IMR-90 (cell line): Measurements from ENCODE around the gene SNX1. TPM values are rescaled to one million over a fixed set of nuclear protein-coding genes. Genes with fewer than 3 reads are reported as not detected.

Source experiments
- ATAC-seq: fragments of 200-7000 bp; cut with Tn5 transposase; 2 replicates; pipeline ENCODE4 v1.9.1; 2020; ENCODE audit warnings: low read depth, mild to moderate bottlenecking, moderate library complexity
- BruUV-seq: library from RNA; stranded (reverse); fragments of 400-500 nt; replicated peaks from 2 replicates; lab custom pipeline; 2021; lab: Mats Ljungman, UMichigan
- CTCF ChIA-PET: fragments of 300-600 bp; formaldehyde crosslinking; extraction: SDS; loops from one replicate; lab custom pipeline; 2021; ENCODE audit warnings: antibody characterized with exemption; lab: Yijun Ruan, JAX
- POLR2A ChIA-PET: fragments of 300-600 bp; sonication (Branson Sonifier 250); formaldehyde crosslinking; loops from one replicate; lab custom pipeline; 2022; ENCODE audit warnings: antibody characterized with exemption; ENCODE audit not compliant: unreplicated experiment; lab: Charles Lee
- DNase-seq: peaks from one replicate; pipeline ENCODE4 v3.0.0; 2013
- H2AFZ ChIP-seq: replicated peaks from 2 replicates; pipeline ENCODE3; 2013; ENCODE audit warnings: low read length, mild to moderate bottlenecking; ENCODE audit not compliant: poor library complexity
- H2AK5ac ChIP-seq: 2 replicates; pipeline ENCODE4 v1.6.1; 2013; ENCODE audit warnings: low read depth, low read length, inconsistent platforms
- H2AK9ac ChIP-seq: replicated peaks from 2 replicates; pipeline ENCODE3; 2013; ENCODE audit warnings: mild to moderate bottlenecking, low read depth, low read length, moderate library complexity; ENCODE audit not compliant: poor library complexity
- H2BK120ac ChIP-seq: 2 replicates; pipeline ENCODE4 v1.6.1; 2013; ENCODE audit warnings: low read depth, low read length, inconsistent platforms
- H2BK15ac ChIP-seq: 3 replicates; pipeline ENCODE4 v1.6.1; 2013; ENCODE audit warnings: low read depth, low read length, inconsistent platforms
- H2BK20ac ChIP-seq: 2 replicates; pipeline ENCODE4 v1.6.1; 2013; ENCODE audit warnings: low read depth, mild to moderate bottlenecking, inconsistent platforms, low read length, moderate library complexity
- H2BK5ac ChIP-seq: 2 replicates; pipeline ENCODE4 v1.6.1; 2013; ENCODE audit warnings: mild to moderate bottlenecking, low read depth, low read length, inconsistent platforms; ENCODE audit not compliant: poor library complexity, severe bottlenecking
- H3K14ac ChIP-seq: replicated peaks from 2 replicates; pipeline ENCODE4 v1.6.1; 2013; ENCODE audit warnings: low read depth, low read length, inconsistent platforms
- H3K18ac ChIP-seq: 2 replicates; pipeline ENCODE4 v1.6.1; 2013; ENCODE audit warnings: low read depth, low read length, control low read depth
- H3K23ac ChIP-seq: 2 replicates; pipeline ENCODE4 v1.6.1; 2013; ENCODE audit warnings: low read depth, low read length, inconsistent platforms
- H3K27ac ChIP-seq: 2 replicates; pipeline ENCODE4 v1.5.1; 2013; ENCODE audit warnings: mild to moderate bottlenecking, control low read depth, low read length; ENCODE audit not compliant: insufficient read depth
- H3K27me3 ChIP-seq: 2 replicates; pipeline ENCODE4 v1.6.1; 2013; ENCODE audit warnings: low read length; ENCODE audit not compliant: control insufficient read depth, insufficient read depth
- H3K36me3 ChIP-seq: 2 replicates; pipeline ENCODE4 v1.6.1; 2013; ENCODE audit warnings: low read length, mixed read lengths; ENCODE audit not compliant: control insufficient read depth, insufficient read depth
- H3K4ac ChIP-seq: 2 replicates; pipeline ENCODE4 v1.6.1; 2013; ENCODE audit warnings: low read depth, low read length, inconsistent platforms
- H3K4me1 ChIP-seq: 2 replicates; pipeline ENCODE4 v1.6.1; 2013; ENCODE audit warnings: low read length, mixed read lengths; ENCODE audit not compliant: control insufficient read depth, insufficient read depth
- H3K4me2 ChIP-seq: 2 replicates; pipeline ENCODE4 v1.6.1; 2013; ENCODE audit warnings: low read depth, mild to moderate bottlenecking, control low read depth, low read length, moderate library complexity
- H3K4me3 ChIP-seq: 2 replicates; pipeline ENCODE4 v1.5.1; 2013; ENCODE audit warnings: low read depth, mild to moderate bottlenecking, control low read depth, low read length, moderate library complexity; ENCODE audit not compliant: insufficient read depth
- H3K56ac ChIP-seq: 2 replicates; pipeline ENCODE4 v1.6.1; 2013; ENCODE audit warnings: low read length, inconsistent platforms; ENCODE audit not compliant: insufficient read depth; ENCODE audit errors: extremely low read depth
- H3K79me1 ChIP-seq, 2 experiments: 2 replicates each; pipeline ENCODE4 v1.6.1; 2013; ENCODE audit warnings: low read length in 2 of 2, inconsistent platforms in 1 of 2, low read depth in 1 of 2
- H3K9ac ChIP-seq: 2 replicates; pipeline ENCODE4 v1.6.1; 2013; ENCODE audit warnings: low read depth, low read length, control low read depth
- H3K9me1 ChIP-seq: 2 replicates; pipeline ENCODE4 v1.6.1; 2013; ENCODE audit warnings: low read length, inconsistent platforms; ENCODE audit not compliant: insufficient read depth
- H3K9me3 ChIP-seq: 2 replicates; pipeline ENCODE4 v1.6.1; 2013; ENCODE audit warnings: low read length; ENCODE audit not compliant: control insufficient read depth, insufficient read depth
- H4K20me1 ChIP-seq: 2 replicates; pipeline ENCODE4 v1.6.1; 2013; ENCODE audit warnings: low read length, inconsistent platforms; ENCODE audit not compliant: insufficient read depth
- H4K5ac ChIP-seq: 2 replicates; pipeline ENCODE4 v1.6.1; 2013; ENCODE audit warnings: mild to moderate bottlenecking, low read depth, low read length, control low read depth
- H4K8ac ChIP-seq, 2 experiments: 2 replicates each; pipeline ENCODE4 v1.6.1; 2013; ENCODE audit warnings: low read depth in 2 of 2, low read length in 2 of 2, control low read depth in 1 of 2, inconsistent platforms in 1 of 2
- H4K91ac ChIP-seq: 2 replicates; pipeline ENCODE4 v1.6.1; 2013; ENCODE audit warnings: low read depth, low read length, inconsistent platforms; ENCODE audit not compliant: insufficient read depth
- CTCF ChIP-seq: conservative IDR thresholded peaks from 2 replicates; pipeline ENCODE4 v1.5.1; 2012; ENCODE audit warnings: mild to moderate bottlenecking, low read depth, low read length, improper control_type of control experiment
- ELK1 ChIP-seq: fragments of 150-350 bp; IDR thresholded peaks from 2 replicates; pipeline ENCODE4 v1.6.1; 2016; ENCODE audit warnings: low read depth, mild to moderate bottlenecking, low read length, moderate library complexity, borderline replicate concordance
- FOS ChIP-seq: fragments of 150-350 bp; IDR thresholded peaks from 2 replicates; pipeline ENCODE4 v1.6.1; 2016; ENCODE audit warnings: low read depth, low read length
- MAZ ChIP-seq: IDR thresholded peaks from 2 replicates; pipeline ENCODE4 v1.6.1; 2012; ENCODE audit warnings: low read depth, mild to moderate bottlenecking, low read length, improper control_type of control experiment, moderate library complexity, borderline replicate concordance
- MXI1 ChIP-seq: IDR thresholded peaks from 2 replicates; pipeline ENCODE4 v1.6.1; 2012; ENCODE audit warnings: low read depth, mild to moderate bottlenecking, low read length, moderate library complexity, borderline replicate concordance
- NFE2L2 ChIP-seq: fragments of 150-350 bp; IDR thresholded peaks from 2 replicates; pipeline ENCODE4 v1.6.1; 2016; ENCODE audit warnings: low read depth, mild to moderate bottlenecking, low read length
- POLR2A ChIP-seq: IDR thresholded peaks from 2 replicates; pipeline ENCODE4 v1.6.1; 2012; ENCODE audit warnings: mild to moderate bottlenecking, low read depth, low read length
- RAD21 ChIP-seq: IDR thresholded peaks from 2 replicates; pipeline ENCODE4 v1.6.1; 2012; ENCODE audit warnings: low read length, improper control_type of control experiment
- RCOR1 ChIP-seq: IDR thresholded peaks from 2 replicates; pipeline ENCODE4 v1.6.1; 2012; ENCODE audit warnings: mild to moderate bottlenecking, low read length, improper control_type of control experiment; ENCODE audit not compliant: insufficient replicate concordance
- RFX5 ChIP-seq: IDR thresholded peaks from 2 replicates; pipeline ENCODE4 v1.8.0; 2012; ENCODE audit warnings: low read depth, mild to moderate bottlenecking, low read length, moderate library complexity
- SMC3 ChIP-seq: fragments of 150-350 bp; IDR thresholded peaks from 2 replicates; pipeline ENCODE4 v1.6.1; 2016; ENCODE audit warnings: low read depth, mild to moderate bottlenecking, antibody characterized with exemption, low read length, moderate library complexity
- WGBS, 2 experiments: methylation state at CpG; one replicate each; pipeline versions ENCODE4 v1.1.5 to v1.1.7; 2013; ENCODE audit warnings: missing lambda C conversion rate in 2 of 2; ENCODE audit not compliant: insufficient read length in 1 of 2; ENCODE audit errors: extremely low coverage in 2 of 2; 5-methylcytosine and 5-hydroxymethylcytosine counted together
- dilution Hi-C: fragments of 300-500 bp; cut with HindIII; formaldehyde crosslinking; loops from one replicate; pipeline ENCODE4 v1.14.3; 2018; ENCODE audit warnings: low sequenced_read_pairs; ENCODE audit not compliant: unreplicated experiment
- in situ Hi-C: fragments of 300-500 bp; cut with MboI; formaldehyde crosslinking; loops from 3 replicates; pipeline ENCODE4 v1.14.3; 2019; ENCODE audit warnings: low sequenced_read_pairs, inconsistent platforms, mixed read lengths
- intact Hi-C: fragments of 100-400 bp; cut with micrococcal nuclease; formaldehyde crosslinking; loops from 2 replicates; pipeline ENCODE4 v1.10.0; 2022
- polyA plus RNA-seq, 3 experiments: library from polyadenylated mRNA; depleted of rRNA; stranded (reverse); fragments of >200 nt; gene quantifications; 2 replicates each; pipeline ENCODE4 v1.2.3, GENCODE V29; 2012; ENCODE audit warnings: low replicate concordance in 1 of 3
- total RNA-seq: library from RNA; depleted of rRNA; stranded (reverse); fragments of >200 nt; gene quantifications from 2 replicates; pipeline ENCODE4 v1.2.3, GENCODE V29; 2012

SNX1 gene
- total and polyA plus RNA-seq, 2 of the 4 experiments (the other 2 are of a cell fraction): 35.3 to 72.3 TPM

GRCh38 chr15:64132217-64132616 lies 36.4 kb downstream of the SNX1 start:
- CTCF ChIA-PET: interaction anchor here (0.7 kb wide), 1 partner anchor 22 kb away, joined by 3 read pairs; no protein-coding TSS in a partner anchor
- Histone ChIP-seq H3K9me3 (no peaks in the 10 kb centered on the region), H4K91ac (no peak overlapping the region), H3K9ac (no peak overlapping the region), H3K79me1 (peaks cover 2 to 27% of the 10 kb centered on the region in 2 experiments; a peak in 2 of 4 replicates), H2AK5ac (no peak overlapping the region), H3K18ac (no peak overlapping the region), H3K27ac (no peak overlapping the region), H4K5ac (no peak overlapping the region), H3K56ac (no peak overlapping the region), H4K8ac (no peak overlapping the region), H3K14ac (no peak overlapping the region), H2BK15ac (no peak overlapping the region), H2BK20ac (no peak overlapping the region), H3K4me2 (no peak overlapping the region), H3K9me1 (peaks cover 22% of the 10 kb centered on the region), H3K4me3 (no peak overlapping the region), H3K36me3 (peaks cover 74% of the 10 kb centered on the region), H2BK5ac (no peak overlapping the region), H2AFZ (peak overlapping the region; percentile 58), H2AK9ac (no peak overlapping the region), H3K4me1 (no peaks in the 10 kb centered on the region; the same call in 1 of the 2 replicates), H4K20me1 (0 out of 2 replicates have a peak, but pooled peaks cover 5% of the 10 kb centered on the region), H3K27me3 (no peaks in the 10 kb centered on the region), H3K4ac (no peak overlapping the region), H2BK120ac (no peak overlapping the region), H3K23ac (no peak overlapping the region)
- dilution Hi-C loops: no loop called here
- no peak for DNase-seq
- no CpG with 5 or more reads among the region's 4 CpGs for WGBS, 2 experiments
- in situ Hi-C loops: no loop called here
- intact Hi-C loops: no loop called here
- TF ChIP-seq RAD21 (no peak), RFX5 (no peak), MAZ (no peak), CTCF (no peak), NFE2L2 (no peak), POLR2A (no peak), FOS (no peak), SMC3 (no peak), ELK1 (no peak), RCOR1 (no peak), MXI1 (no peak)
- ATAC-seq: no peak
- POLR2A ChIA-PET: no interaction called here
- no TSS peak for BruUV-seq
